Measurements from ENCODE around the gene SHTN1.

SHTN1 gene

DNA sequence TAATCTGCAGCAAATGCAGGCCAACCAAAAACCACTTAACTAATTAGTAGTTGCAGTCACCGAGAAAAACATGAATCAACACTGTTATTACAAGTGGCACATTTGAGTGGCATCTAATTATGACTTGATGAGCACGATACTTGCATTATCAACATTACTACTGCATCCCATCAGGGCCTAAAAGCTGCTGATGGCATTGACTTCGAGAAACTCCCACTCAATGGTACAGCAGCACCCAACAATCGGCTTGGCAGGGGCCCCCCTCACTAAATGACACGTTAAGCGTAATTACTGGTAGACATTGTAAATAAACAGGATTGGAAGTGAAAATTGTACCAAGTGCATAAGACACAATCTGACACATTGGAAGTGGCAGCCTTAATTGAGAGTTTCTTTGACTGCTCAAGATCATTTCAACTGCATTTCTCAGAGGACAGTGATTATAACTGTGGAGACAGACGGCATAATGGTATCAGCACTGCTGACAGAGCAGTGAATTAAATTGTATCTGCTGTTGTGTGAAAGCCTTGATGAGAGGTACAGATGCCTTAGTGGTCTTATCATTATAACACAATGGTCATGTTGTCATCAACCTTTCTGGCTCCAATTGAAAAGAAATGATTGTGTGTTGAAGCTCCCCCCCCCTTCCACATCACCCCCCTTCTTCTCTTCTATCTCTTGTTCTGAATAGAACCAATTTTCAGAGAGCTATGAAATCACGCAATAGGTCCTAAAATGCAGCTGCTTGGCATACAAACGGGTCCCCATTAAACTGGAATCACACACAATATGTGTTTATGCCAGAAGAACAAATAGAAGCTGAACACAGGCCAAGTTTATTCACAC is 43.4 kb downstream of the SHTN1 start:
- no peak overlapping the region for H3K27ac ChIP-seq
- TF ChIP-seq POLR2AphosphoS5 (IDR thresholded peaks at IDR 0.05; ENCODE audit: borderline replicate concordance, low read depth, low read length): no peak
- no peak for TF ChIP-seq FOXP2 (optimal IDR thresholded peaks at IDR 0.05; ENCODE audit: control extremely low read depth, extremely low read length, insufficient read depth)
- TF ChIP-seq EZH2 (IDR thresholded peaks at IDR 0.05): no peak
- H3K4me3 ChIP-seq: no peak overlapping the region
- H3K9ac ChIP-seq (ENCODE audit: insufficient read length): no peak overlapping the region
- no peak for DNase-seq (ENCODE audit: low read depth, low spot score)
- H3K9me3 ChIP-seq (ENCODE audit: low read depth, low read length): no peaks in the 10 kb centered on the region
- no peaks in the 10 kb centered on the region for H3K36me3 ChIP-seq (ENCODE audit: insufficient read depth, low read length)

- no peak overlapping the region for H3K4me3 ChIP-seq
- H3K27ac ChIP-seq: no peak overlapping the region
- H3K9me3 ChIP-seq (ENCODE audit: low read depth, low read length): no peaks in the 10 kb centered on the region
- TF ChIP-seq FOXP2 (optimal IDR thresholded peaks at IDR 0.05; ENCODE audit: control extremely low read depth, extremely low read length, insufficient read depth): no peak
- TF ChIP-seq POLR2AphosphoS5 (IDR thresholded peaks at IDR 0.05; ENCODE audit: borderline replicate concordance, low read depth, low read length): no peak
- TF ChIP-seq EZH2 (IDR thresholded peaks at IDR 0.05): no peak
- no peaks in the 10 kb centered on the region for H3K36me3 ChIP-seq (ENCODE audit: insufficient read depth, low read length)
- H3K9ac ChIP-seq (ENCODE audit: insufficient read length): no peak overlapping the region
- DNase-seq (ENCODE audit: low read depth, low spot score): no peak
These were observed 44.8 kb downstream of the SHTN1 start for GRCh38 chr10:116960066-116960776.

GRCh38 chr10:116952729-116953128 is 52.3 kb downstream of the SHTN1 start:
- Histone ChIP-seq H3K36me3 (ENCODE audit: insufficient read depth, low read length) (no peaks in the 10 kb centered on the region; the same call in 1 of the 2 replicates), H3K9me3 (ENCODE audit: low read depth, low read length) (no peaks in the 10 kb centered on the region), H3K4me3 (no peak overlapping the region), H3K27ac (no peak overlapping the region), H3K9ac (ENCODE audit: insufficient read length) (no peak overlapping the region)
- TF ChIP-seq FOXP2 (optimal IDR thresholded peaks at IDR 0.05; ENCODE audit: control extremely low read depth, extremely low read length, insufficient read depth) (no peak), POLR2AphosphoS5 (IDR thresholded peaks at IDR 0.05; ENCODE audit: borderline replicate concordance, low read depth, low read length) (no peak), EZH2 (IDR thresholded peaks at IDR 0.05) (no peak)
- DNase-seq (ENCODE audit: low read depth, low spot score): no peak

DNA sequence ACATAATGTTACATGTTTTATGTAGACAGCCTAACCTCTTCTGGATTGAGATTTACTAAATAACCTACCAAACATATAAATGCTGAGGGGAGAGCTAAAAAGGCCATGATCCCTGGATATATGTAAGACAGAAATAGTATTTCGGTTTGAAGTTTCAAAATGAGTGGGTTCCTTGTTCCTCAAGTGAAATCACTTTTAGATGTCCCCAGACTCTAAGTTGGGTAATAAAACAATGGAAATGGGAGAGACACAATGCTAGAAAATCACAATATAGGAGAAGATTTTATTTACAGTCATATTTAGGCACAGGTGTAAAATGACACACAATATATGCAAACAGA is 56.5 kb downstream of the SHTN1 start:
- no peak for DNase-seq (ENCODE audit: low read depth, low spot score)
- Histone ChIP-seq H3K9me3 (ENCODE audit: low read depth, low read length) (no peaks in the 10 kb centered on the region), H3K36me3 (ENCODE audit: insufficient read depth, low read length) (no peaks in the 10 kb centered on the region; the same call in 1 of the 2 replicates), H3K27ac (no peak overlapping the region), H3K9ac (ENCODE audit: insufficient read length) (no peak overlapping the region), H3K4me3 (no peak overlapping the region)
- TF ChIP-seq FOXP2 (optimal IDR thresholded peaks at IDR 0.05; ENCODE audit: control extremely low read depth, extremely low read length, insufficient read depth) (no peak), EZH2 (IDR thresholded peaks at IDR 0.05) (no peak), POLR2AphosphoS5 (IDR thresholded peaks at IDR 0.05; ENCODE audit: borderline replicate concordance, low read depth, low read length) (no peak)

DNA sequence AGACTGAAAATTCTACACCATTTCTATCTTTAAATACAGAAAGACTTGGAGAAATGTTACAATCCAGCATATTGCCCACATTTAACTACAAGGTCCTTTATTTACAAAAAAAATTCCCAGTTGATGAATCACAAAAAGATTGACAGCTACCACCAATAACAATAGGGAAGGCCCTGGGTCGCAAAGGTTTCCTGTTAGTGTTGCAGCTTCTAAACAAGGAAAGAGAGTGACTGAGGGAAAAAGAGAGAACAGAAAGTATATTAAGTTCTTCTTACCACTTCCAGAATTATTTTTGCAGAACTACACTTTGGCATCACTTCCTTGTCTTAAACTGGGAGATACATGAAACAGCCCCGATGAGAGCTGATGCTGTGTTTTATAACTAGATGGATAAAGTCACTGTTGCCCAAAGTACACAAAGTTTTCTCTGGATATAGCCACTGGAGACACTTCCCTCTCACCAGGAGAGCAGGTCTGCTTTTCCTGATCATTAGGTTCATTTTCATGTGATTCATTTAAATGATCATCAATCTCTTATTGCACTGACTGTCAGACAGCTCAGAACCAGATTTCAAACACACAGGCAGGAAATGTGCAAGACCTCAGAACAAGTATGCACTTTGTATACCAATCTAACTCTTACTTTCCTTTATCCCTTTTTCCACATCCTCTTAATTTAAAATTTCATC is 57.0 kb downstream of the SHTN1 start:
- Histone ChIP-seq H3K27ac (no peak overlapping the region), H3K4me3 (no peak overlapping the region), H3K9ac (ENCODE audit: insufficient read length) (no peak overlapping the region), H3K36me3 (ENCODE audit: insufficient read depth, low read length) (no peaks in the 10 kb centered on the region; the same call in 1 of the 2 replicates), H3K9me3 (ENCODE audit: low read depth, low read length) (no peaks in the 10 kb centered on the region)
- DNase-seq (ENCODE audit: low read depth, low spot score): no peak
- no peak for TF ChIP-seq POLR2AphosphoS5 (IDR thresholded peaks at IDR 0.05; ENCODE audit: borderline replicate concordance, low read depth, low read length)
- no peak for TF ChIP-seq FOXP2 (optimal IDR thresholded peaks at IDR 0.05; ENCODE audit: control extremely low read depth, extremely low read length, insufficient read depth)
- TF ChIP-seq EZH2 (IDR thresholded peaks at IDR 0.05): no peak

GRCh38 chr10:116944911-116945310 is 60.1 kb downstream of the SHTN1 start:
- no peak overlapping the region for H3K9ac ChIP-seq (ENCODE audit: insufficient read length)
- TF ChIP-seq EZH2 (IDR thresholded peaks at IDR 0.05): no peak
- no peak for TF ChIP-seq FOXP2 (optimal IDR thresholded peaks at IDR 0.05; ENCODE audit: control extremely low read depth, extremely low read length, insufficient read depth)
- no peak for TF ChIP-seq POLR2AphosphoS5 (IDR thresholded peaks at IDR 0.05; ENCODE audit: borderline replicate concordance, low read depth, low read length)

DNA sequence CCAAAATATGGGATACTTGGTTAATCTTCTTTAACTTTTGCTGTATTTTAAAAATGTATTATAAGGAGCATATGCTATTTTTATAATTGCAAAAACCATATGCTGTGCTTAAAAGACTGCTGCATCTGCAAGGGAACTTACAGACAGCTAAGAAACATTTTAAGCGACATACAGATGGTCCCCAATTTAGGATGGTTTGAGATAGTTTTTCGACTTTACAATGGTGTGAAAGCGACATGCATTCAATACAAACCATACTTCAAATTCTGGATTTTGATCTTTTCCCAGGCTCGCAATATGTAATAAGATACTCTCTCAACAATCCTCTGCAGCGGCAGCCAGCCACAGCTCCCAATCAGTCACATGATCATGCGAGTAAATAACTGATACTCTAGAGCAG is 73.2 kb downstream of the SHTN1 start:
- Histone ChIP-seq H3K36me3 (ENCODE audit: insufficient read depth, low read length) (peaks cover 4% of the 10 kb centered on the region; the same call in 1 of the 2 replicates), H3K27ac (no peak overlapping the region), H3K4me3 (no peak overlapping the region), H3K9me3 (ENCODE audit: low read depth, low read length) (no peaks in the 10 kb centered on the region), H3K9ac (ENCODE audit: insufficient read length) (no peak overlapping the region)
- TF ChIP-seq POLR2AphosphoS5 (IDR thresholded peaks at IDR 0.05; ENCODE audit: borderline replicate concordance, low read depth, low read length) (no peak), EZH2 (IDR thresholded peaks at IDR 0.05) (no peak), FOXP2 (optimal IDR thresholded peaks at IDR 0.05; ENCODE audit: control extremely low read depth, extremely low read length, insufficient read depth) (no peak)
- no peak for DNase-seq (ENCODE audit: low read depth, low spot score)

More at GRCh38 chr10:116944911-116945310, 60.1 kb downstream of the SHTN1 start:
- DNase-seq (ENCODE audit: low read depth, low spot score): no peak
- no peak overlapping the region for H3K27ac ChIP-seq
- no peaks in the 10 kb centered on the region; the same call in 1 of the 2 replicates for H3K36me3 ChIP-seq (ENCODE audit: insufficient read depth, low read length)
- no peak overlapping the region for H3K4me3 ChIP-seq
- H3K9me3 ChIP-seq (ENCODE audit: low read depth, low read length): no peaks in the 10 kb centered on the region

DNA sequence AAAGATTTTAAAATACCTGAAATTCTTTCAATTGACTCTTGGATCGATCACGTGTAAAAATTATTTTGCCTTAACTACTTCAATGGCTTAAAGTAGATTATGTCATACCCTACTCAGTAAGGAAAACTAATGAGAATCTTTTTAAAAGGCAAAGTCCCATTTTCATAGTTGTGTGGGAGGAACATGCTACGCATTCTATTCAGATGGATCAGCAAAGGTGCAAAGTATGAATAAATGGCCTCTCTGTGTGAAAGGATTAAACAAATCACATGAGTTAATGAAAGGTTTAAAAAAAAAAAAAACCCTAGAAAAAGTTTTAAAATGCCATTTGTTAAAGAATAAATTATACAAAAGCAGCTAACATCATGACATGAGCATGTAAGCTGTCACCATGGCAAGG is 78.6 kb downstream of the SHTN1 start:
- TF ChIP-seq EZH2 (IDR thresholded peaks at IDR 0.05) (no peak), POLR2AphosphoS5 (IDR thresholded peaks at IDR 0.05; ENCODE audit: borderline replicate concordance, low read depth, low read length) (no peak), FOXP2 (optimal IDR thresholded peaks at IDR 0.05; ENCODE audit: control extremely low read depth, extremely low read length, insufficient read depth) (no peak)
- no peaks in the 10 kb centered on the region for H3K9me3 ChIP-seq (ENCODE audit: low read depth, low read length)
- DNase-seq (ENCODE audit: low read depth, low spot score): no peak
- no peak overlapping the region for H3K9ac ChIP-seq (ENCODE audit: insufficient read length)
- no peak overlapping the region for H3K4me3 ChIP-seq
- peaks cover 4% of the 10 kb centered on the region; the same call in 1 of the 2 replicates for H3K36me3 ChIP-seq (ENCODE audit: insufficient read depth, low read length)
- H3K27ac ChIP-seq: no peak overlapping the region

All from SK-N-MC (cell line).